ENCODE data around the gene CDH5.

The CDH5 gene

GRCh38 chr16:66332634-66333610 is 33.6 kb upstream of the CDH5 start:
- H3K36me3 ChIP-seq (ENCODE audit: control insufficient read depth, insufficient read depth, low read length), result no peaks in the 10 kb centered on the region
- no peaks in the 10 kb centered on the region for H3K9me3 ChIP-seq (ENCODE audit: control insufficient read depth, low read length)
- no peaks in the 10 kb centered on the region for H3K27me3 ChIP-seq (ENCODE audit: control insufficient read depth, insufficient read depth, low read length, poor library complexity, severe bottlenecking)
- H3K4me3 ChIP-seq (ENCODE audit: insufficient read depth, low read depth, low read length), result no peak overlapping the region
- 92 to 93% methylated on average over 15 of the region's 15 CpGs for WGBS, 2 experiments
- H3K27ac ChIP-seq (ENCODE audit: insufficient read depth, low read depth, low read length, poor library complexity, severe bottlenecking), result no peak overlapping the region
- H3K4me1 ChIP-seq (ENCODE audit: control insufficient read depth, insufficient read depth, low read length), result no peaks in the 10 kb centered on the region

- H3K4me3 ChIP-seq (ENCODE audit: insufficient read depth, low read depth, low read length), result no peak overlapping the region
- no peaks in the 10 kb centered on the region for H3K27me3 ChIP-seq (ENCODE audit: control insufficient read depth, insufficient read depth, low read length, poor library complexity, severe bottlenecking)
- no peaks in the 10 kb centered on the region for H3K4me1 ChIP-seq (ENCODE audit: control insufficient read depth, insufficient read depth, low read length)
- no peaks in the 10 kb centered on the region for H3K36me3 ChIP-seq (ENCODE audit: control insufficient read depth, insufficient read depth, low read length)
- H3K27ac ChIP-seq (ENCODE audit: insufficient read depth, low read depth, low read length, poor library complexity, severe bottlenecking), result no peak overlapping the region
- WGBS, 2 experiments, result 91 to 94% methylated on average over 4 of the region's 4 CpGs
- no peaks in the 10 kb centered on the region for H3K9me3 ChIP-seq (ENCODE audit: control insufficient read depth, low read length)
Measured at GRCh38 chr16:66334853-66335574, 31.5 kb upstream of the CDH5 start.

GRCh38 chr16:66335704-66336329 is 30.7 kb upstream of the CDH5 start:
- Histone ChIP-seq H3K9me3 (ENCODE audit: control insufficient read depth, low read length) (no peaks in the 10 kb centered on the region), H3K27me3 (ENCODE audit: control insufficient read depth, insufficient read depth, low read length, poor library complexity, severe bottlenecking) (no peaks in the 10 kb centered on the region), H3K27ac (ENCODE audit: insufficient read depth, low read depth, low read length, poor library complexity, severe bottlenecking) (no peak overlapping the region), H3K4me1 (ENCODE audit: control insufficient read depth, insufficient read depth, low read length) (no peaks in the 10 kb centered on the region), H3K4me3 (ENCODE audit: insufficient read depth, low read depth, low read length) (no peak overlapping the region), H3K36me3 (ENCODE audit: control insufficient read depth, insufficient read depth, low read length) (no peaks in the 10 kb centered on the region)
- 90% methylated on average over 8 of the region's 8 CpGs for WGBS, 2 experiments

GRCh38 chr16:66337463-66338188 is 28.9 kb upstream of the CDH5 start:
- no peaks in the 10 kb centered on the region for H3K36me3 ChIP-seq (ENCODE audit: control insufficient read depth, insufficient read depth, low read length)
- H3K9me3 ChIP-seq (ENCODE audit: control insufficient read depth, low read length), result no peaks in the 10 kb centered on the region
- no peak overlapping the region for H3K27ac ChIP-seq (ENCODE audit: insufficient read depth, low read depth, low read length, poor library complexity, severe bottlenecking)
- H3K4me3 ChIP-seq (ENCODE audit: insufficient read depth, low read depth, low read length), result no peak overlapping the region
- H3K27me3 ChIP-seq (ENCODE audit: control insufficient read depth, insufficient read depth, low read length, poor library complexity, severe bottlenecking), result no peaks in the 10 kb centered on the region
- WGBS, 2 experiments, result 93 to 94% methylated on average over 9 of the region's 9 CpGs
- no peaks in the 10 kb centered on the region for H3K4me1 ChIP-seq (ENCODE audit: control insufficient read depth, insufficient read depth, low read length)

GRCh38 chr16:66342294-66342900 is 24.1 kb upstream of the CDH5 start:
- no peaks in the 10 kb centered on the region for H3K27me3 ChIP-seq (ENCODE audit: control insufficient read depth, insufficient read depth, low read length, poor library complexity, severe bottlenecking)
- WGBS, 2 experiments, result 69% methylated on average over 7 to 9 of the region's 9 CpGs
- no peaks in the 10 kb centered on the region for H3K4me1 ChIP-seq (ENCODE audit: control insufficient read depth, insufficient read depth, low read length)
- H3K9me3 ChIP-seq (ENCODE audit: control insufficient read depth, low read length), result no peaks in the 10 kb centered on the region
- H3K36me3 ChIP-seq (ENCODE audit: control insufficient read depth, insufficient read depth, low read length), result no peaks in the 10 kb centered on the region
- H3K4me3 ChIP-seq (ENCODE audit: insufficient read depth, low read depth, low read length), result no peak overlapping the region
- H3K27ac ChIP-seq (ENCODE audit: insufficient read depth, low read depth, low read length, poor library complexity, severe bottlenecking), result no peak overlapping the region

DNA sequence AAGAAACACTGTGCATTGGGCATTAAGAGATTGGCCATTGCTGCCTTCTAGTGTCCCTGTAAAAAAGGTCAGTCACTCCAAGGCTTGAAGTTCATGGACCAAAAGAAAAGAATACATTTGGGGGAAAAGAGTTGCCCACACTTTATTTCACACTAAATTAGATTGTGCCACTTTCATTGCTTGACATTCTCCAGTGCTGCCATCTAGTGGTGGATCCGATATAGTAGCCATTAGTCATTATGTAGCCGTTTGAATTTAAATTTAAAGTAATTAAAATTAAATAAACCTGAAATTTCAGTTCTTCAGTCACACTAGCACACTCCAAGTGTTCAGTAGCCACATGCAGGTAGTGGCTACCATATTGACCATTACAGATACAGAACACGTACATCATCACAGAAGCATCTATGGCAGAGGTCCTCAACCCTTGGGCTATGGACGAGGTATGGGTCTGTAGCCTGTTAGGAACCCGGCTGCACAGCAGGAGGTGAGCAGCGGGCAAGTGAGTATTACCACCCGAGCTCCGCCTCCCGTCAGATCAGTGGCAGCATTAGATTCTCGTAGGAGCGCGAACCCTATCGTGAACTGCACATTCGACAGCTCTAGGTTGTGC is 21.9 kb upstream of the CDH5 start:
- WGBS, 2 experiments, result 62 to 63% methylated on average over 13 to 14 of the region's 14 CpGs
- Histone ChIP-seq H3K4me1 (ENCODE audit: control insufficient read depth, insufficient read depth, low read length) (no peaks in the 10 kb centered on the region), H3K36me3 (ENCODE audit: control insufficient read depth, insufficient read depth, low read length) (no peaks in the 10 kb centered on the region), H3K4me3 (ENCODE audit: insufficient read depth, low read depth, low read length) (no peak overlapping the region), H3K27ac (ENCODE audit: insufficient read depth, low read depth, low read length, poor library complexity, severe bottlenecking) (no peak overlapping the region), H3K27me3 (ENCODE audit: control insufficient read depth, insufficient read depth, low read length, poor library complexity, severe bottlenecking) (no peaks in the 10 kb centered on the region), H3K9me3 (ENCODE audit: control insufficient read depth, low read length) (no peaks in the 10 kb centered on the region)

- WGBS, 2 experiments, result 85 to 95% methylated on average over 2 of the region's 2 CpGs
- H3K27ac ChIP-seq (ENCODE audit: insufficient read depth, low read depth, low read length, poor library complexity, severe bottlenecking), result no peak overlapping the region
- H3K4me3 ChIP-seq (ENCODE audit: insufficient read depth, low read depth, low read length), result no peak overlapping the region
- H3K4me1 ChIP-seq (ENCODE audit: control insufficient read depth, insufficient read depth, low read length), result no peaks in the 10 kb centered on the region
- no peaks in the 10 kb centered on the region for H3K27me3 ChIP-seq (ENCODE audit: control insufficient read depth, insufficient read depth, low read length, poor library complexity, severe bottlenecking)
- H3K9me3 ChIP-seq (ENCODE audit: control insufficient read depth, low read length), result no peaks in the 10 kb centered on the region
- H3K36me3 ChIP-seq (ENCODE audit: control insufficient read depth, insufficient read depth, low read length), result no peaks in the 10 kb centered on the region
Measured at GRCh38 chr16:66346221-66346620, 20.3 kb upstream of the CDH5 start.

- Histone ChIP-seq H3K27ac (ENCODE audit: insufficient read depth, low read depth, low read length, poor library complexity, severe bottlenecking) (no peak overlapping the region), H3K4me1 (ENCODE audit: control insufficient read depth, insufficient read depth, low read length) (peaks cover 9% of the 10 kb centered on the region), H3K9me3 (ENCODE audit: control insufficient read depth, low read length) (no peaks in the 10 kb centered on the region), H3K27me3 (ENCODE audit: control insufficient read depth, insufficient read depth, low read length, poor library complexity, severe bottlenecking) (no peaks in the 10 kb centered on the region), H3K36me3 (ENCODE audit: control insufficient read depth, insufficient read depth, low read length) (no peaks in the 10 kb centered on the region), H3K4me3 (ENCODE audit: insufficient read depth, low read depth, low read length) (no peak overlapping the region)
- 89 to 92% methylated on average over 2 of the region's 2 CpGs for WGBS, 2 experiments
Measured at GRCh38 chr16:66352304-66352703, 14.2 kb upstream of the CDH5 start.

GRCh38 chr16:66353055-66353454 is 13.4 kb upstream of the CDH5 start:
- Histone ChIP-seq H3K27me3 (ENCODE audit: control insufficient read depth, insufficient read depth, low read length, poor library complexity, severe bottlenecking) (no peaks in the 10 kb centered on the region), H3K4me1 (ENCODE audit: control insufficient read depth, insufficient read depth, low read length) (peaks cover 9% of the 10 kb centered on the region), H3K27ac (ENCODE audit: insufficient read depth, low read depth, low read length, poor library complexity, severe bottlenecking) (no peak overlapping the region), H3K9me3 (ENCODE audit: control insufficient read depth, low read length) (no peaks in the 10 kb centered on the region), H3K4me3 (ENCODE audit: insufficient read depth, low read depth, low read length) (no peak overlapping the region), H3K36me3 (ENCODE audit: control insufficient read depth, insufficient read depth, low read length) (no peaks in the 10 kb centered on the region)
- WGBS, 2 experiments, result 88 to 89% methylated on average over 5 of the region's 5 CpGs

All from ectodermal cell (in vitro differentiated cells).